ENCODE results near the gene RNF141.

Gene RNF141

DNA sequence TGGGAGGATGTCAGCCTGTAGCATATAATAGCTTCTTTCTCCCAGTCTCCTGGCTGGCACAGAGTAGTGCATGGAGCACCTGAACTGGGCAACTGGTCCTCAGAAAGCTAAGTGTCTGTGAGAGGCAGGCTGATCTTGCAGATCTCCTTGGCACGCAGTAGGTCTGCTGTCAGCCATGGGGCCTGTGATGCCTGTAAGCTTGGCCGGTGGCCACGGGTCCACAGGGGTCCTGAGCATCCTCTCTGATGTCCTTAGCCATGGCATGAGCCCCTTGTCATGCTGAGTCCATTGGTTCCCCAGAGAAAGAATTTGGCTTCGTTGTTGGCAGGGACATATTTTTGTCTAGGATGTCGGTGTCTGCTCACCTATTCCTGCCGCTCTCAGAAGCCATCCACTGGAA, 61.0 kb downstream of the RNF141 start:
- H3K36me3 ChIP-seq, result peaks cover 0 to 6% (median 0%) of the 10 kb centered on the region in 3 donors
- TF ChIP-seq, protein P1, sequence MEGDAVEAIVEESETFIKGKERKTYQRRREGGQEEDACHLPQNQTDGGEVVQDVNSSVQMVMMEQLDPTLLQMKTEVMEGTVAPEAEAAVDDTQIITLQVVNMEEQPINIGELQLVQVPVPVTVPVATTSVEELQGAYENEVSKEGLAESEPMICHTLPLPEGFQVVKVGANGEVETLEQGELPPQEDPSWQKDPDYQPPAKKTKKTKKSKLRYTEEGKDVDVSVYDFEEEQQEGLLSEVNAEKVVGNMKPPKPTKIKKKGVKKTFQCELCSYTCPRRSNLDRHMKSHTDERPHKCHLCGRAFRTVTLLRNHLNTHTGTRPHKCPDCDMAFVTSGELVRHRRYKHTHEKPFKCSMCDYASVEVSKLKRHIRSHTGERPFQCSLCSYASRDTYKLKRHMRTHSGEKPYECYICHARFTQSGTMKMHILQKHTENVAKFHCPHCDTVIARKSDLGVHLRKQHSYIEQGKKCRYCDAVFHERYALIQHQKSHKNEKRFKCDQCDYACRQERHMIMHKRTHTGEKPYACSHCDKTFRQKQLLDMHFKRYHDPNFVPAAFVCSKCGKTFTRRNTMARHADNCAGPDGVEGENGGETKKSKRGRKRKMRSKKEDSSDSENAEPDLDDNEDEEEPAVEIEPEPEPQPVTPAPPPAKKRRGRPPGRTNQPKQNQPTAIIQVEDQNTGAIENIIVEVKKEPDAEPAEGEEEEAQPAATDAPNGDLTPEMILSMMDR (IDR thresholded peaks at IDR 0.05), result no peak
- no peak overlapping the region for H3K4me3 ChIP-seq
- no peaks in the 10 kb centered on the region for H3K9me3 ChIP-seq
- H3K4me1 ChIP-seq, result no peaks in the 10 kb centered on the region
- intact Hi-C loops (cut with DNase I; ENCODE audit: low total_unique reads), result no loop called here
- H3K27me3 ChIP-seq, result no peaks in the 10 kb centered on the region
- peak in 1 of 2 donors; percentile 35 for DNase-seq
- H3K27ac ChIP-seq, result no peak overlapping the region

DNA sequence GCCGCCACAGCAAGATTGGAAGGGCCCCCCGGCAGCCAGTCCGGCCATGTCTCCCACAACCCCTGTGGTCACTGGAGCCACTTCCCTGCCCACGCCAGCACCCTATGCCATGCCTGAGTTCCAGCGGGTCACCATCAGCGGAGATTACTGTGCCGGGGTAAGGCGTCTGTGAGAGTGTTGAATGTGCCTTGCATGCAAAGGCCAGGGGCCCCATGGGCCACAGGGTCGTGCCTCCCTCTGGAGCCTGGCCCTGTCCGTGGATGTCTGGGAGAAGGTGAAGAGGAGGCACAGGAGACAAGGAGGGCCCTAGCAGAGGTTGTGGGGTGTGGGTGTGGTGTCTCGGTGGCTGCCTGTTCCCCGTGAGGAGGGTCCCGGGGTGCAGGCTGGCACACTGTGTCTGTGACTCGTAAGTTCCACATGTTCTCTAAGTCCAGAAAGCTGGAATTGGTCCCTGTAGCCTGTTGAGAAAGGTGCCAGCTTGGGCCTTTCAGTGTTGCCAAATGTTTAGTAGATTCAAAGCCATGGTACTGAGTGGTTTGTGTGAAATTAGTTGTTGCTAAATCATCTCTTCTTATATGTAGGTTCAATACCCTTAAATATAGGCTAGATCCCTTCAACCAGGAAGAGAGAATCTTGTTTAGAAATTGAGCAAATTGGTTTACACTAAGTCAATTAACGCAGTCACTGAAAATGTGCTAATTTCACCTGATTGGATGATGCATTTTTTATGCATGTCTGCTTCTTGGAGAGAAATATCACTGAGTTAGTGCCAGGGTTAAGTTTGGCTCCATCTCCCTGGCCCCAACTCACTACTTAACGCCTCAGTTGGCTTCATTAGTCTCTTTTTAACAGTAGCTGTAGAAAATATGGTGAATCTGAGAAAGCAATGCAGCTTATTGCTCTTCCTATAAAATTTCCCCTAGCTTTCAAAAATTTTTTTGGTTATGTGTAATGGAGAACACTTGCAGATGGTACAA, 62.1 kb downstream of the RNF141 start:
- peak in 1 of 2 donors; percentile 60 for DNase-seq
- TF ChIP-seq, protein P1 (IDR thresholded peaks at IDR 0.05), result no peak
- no peak overlapping the region for H3K4me3 ChIP-seq
- no peaks in the 10 kb centered on the region for H3K4me1 ChIP-seq
- H3K27me3 ChIP-seq, result no peaks in the 10 kb centered on the region
- no peak overlapping the region for H3K27ac ChIP-seq
- no peaks in the 10 kb centered on the region for H3K36me3 ChIP-seq
- intact Hi-C loops (cut with DNase I; ENCODE audit: low total_unique reads), result no loop called here
- no peaks in the 10 kb centered on the region for H3K9me3 ChIP-seq

DNA sequence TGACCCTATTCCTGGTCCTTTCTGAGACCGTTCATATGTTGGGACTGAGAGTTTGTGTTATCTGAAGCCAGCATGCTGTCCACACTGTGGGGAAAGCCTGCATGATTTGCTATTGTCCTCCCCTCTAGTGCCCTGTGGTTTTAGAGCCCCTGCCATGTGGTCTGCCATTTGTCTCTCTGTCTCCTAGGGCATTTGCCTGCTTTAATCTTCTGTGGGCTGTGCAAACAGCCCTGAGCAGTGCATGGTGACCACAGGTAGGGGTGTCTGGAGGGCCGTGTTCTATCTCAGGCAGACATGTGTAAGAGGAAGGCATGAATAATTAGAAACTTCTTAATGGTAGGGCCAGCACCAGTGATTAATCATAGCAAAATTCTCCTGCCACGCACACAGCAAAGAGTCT, 62.9 kb downstream of the RNF141 start:
- no peak for DNase-seq
- no peaks in the 10 kb centered on the region for H3K36me3 ChIP-seq
- H3K4me3 ChIP-seq, result no peak overlapping the region
- no peaks in the 10 kb centered on the region for H3K27me3 ChIP-seq
- TF ChIP-seq, protein P1 (IDR thresholded peaks at IDR 0.05), result no peak
- H3K27ac ChIP-seq, result no peak overlapping the region
- intact Hi-C loops (cut with DNase I; ENCODE audit: low total_unique reads), result no loop called here
- H3K4me1 ChIP-seq, result no peaks in the 10 kb centered on the region
- no peaks in the 10 kb centered on the region for H3K9me3 ChIP-seq

DNA sequence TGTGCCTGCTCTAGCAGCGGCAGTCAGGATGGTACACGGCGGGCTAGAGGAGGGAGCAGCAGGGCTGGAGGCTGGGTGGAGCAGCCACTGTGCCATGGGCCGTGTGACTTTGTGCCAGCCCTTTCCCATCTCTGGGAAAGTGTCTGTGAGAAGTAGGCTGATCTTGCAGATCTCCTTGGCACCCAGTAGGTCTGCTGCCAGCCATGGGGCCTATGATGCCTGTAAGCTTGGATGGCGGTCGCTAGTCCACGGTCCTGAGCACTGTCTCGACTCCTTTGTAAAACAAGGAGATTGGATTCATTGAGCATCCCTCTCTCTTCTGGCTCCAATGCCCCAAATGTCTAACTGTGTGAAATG, 63.3 kb downstream of the RNF141 start:
- peak in 1 of 2 donors; percentile 42 for DNase-seq
- H3K27ac ChIP-seq, result no peak overlapping the region
- intact Hi-C loops (cut with DNase I; ENCODE audit: low total_unique reads), result no loop called here
- H3K36me3 ChIP-seq, result no peaks in the 10 kb centered on the region
- no peaks in the 10 kb centered on the region for H3K9me3 ChIP-seq
- no peaks in the 10 kb centered on the region for H3K27me3 ChIP-seq
- no peaks in the 10 kb centered on the region for H3K4me1 ChIP-seq
- H3K4me3 ChIP-seq, result no peak overlapping the region
- TF ChIP-seq, protein P1 (IDR thresholded peaks at IDR 0.05), result no peak

DNA sequence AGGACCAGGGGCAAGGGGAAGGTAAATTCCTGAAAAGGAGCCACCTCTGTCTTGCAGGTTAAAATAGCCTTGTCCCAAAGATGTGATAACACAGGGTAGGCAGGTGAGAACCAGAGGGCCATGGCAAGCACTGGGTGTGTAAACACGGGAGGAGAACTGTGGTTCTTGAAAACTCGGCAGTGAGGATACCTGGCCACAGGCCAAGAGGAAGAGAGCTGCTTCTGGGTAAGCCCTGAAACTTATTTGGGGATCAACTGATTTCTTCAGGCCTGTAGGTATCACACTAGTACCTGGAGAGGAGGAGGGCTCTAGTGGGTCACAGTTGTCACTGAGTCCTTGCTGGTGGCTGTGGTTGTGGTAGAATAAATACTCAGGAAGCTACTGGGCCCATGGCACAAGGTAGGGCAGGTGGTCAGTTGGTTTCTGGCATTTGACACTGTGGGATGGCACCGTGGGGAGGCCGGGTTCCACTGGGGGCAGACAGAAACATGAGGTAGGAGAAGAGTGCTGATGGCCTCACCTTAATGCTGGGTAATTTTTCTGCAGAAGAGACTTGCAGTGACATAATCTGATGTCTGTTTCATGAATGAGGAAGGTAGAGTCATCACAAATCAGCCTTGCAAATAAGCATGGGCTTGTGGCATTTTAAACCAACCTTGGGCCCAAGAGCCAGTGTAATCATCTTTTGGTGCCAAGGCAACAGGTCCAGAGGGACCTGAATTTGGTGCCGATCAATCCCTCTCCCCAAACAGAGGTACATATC, 63.9 kb downstream of the RNF141 start:
- H3K27me3 ChIP-seq, result no peaks in the 10 kb centered on the region
- H3K4me3 ChIP-seq, result no peak overlapping the region
- H3K36me3 ChIP-seq, result no peaks in the 10 kb centered on the region
- no peak overlapping the region for H3K27ac ChIP-seq
- DNase-seq, result peak in 1 of 2 donors; percentile 52
- H3K9me3 ChIP-seq, result no peaks in the 10 kb centered on the region
- no peaks in the 10 kb centered on the region for H3K4me1 ChIP-seq
- TF ChIP-seq, protein P1 (IDR thresholded peaks at IDR 0.05), result no peak
- intact Hi-C loops (cut with DNase I; ENCODE audit: low total_unique reads), result no loop called here

Data from tibial artery (tissue), 4 donors.